GM19328 (cell line): ENCODE measurements around the gene ZNHIT6.

Source experiments
- ATAC-seq: cut with Tn5 transposase; IDR thresholded peaks from one replicate; pipeline ENCODE4 v1.9.1; 2021; ENCODE audit warnings: mild to moderate bottlenecking, moderate library complexity; ENCODE audit not compliant: unreplicated experiment

Gene ZNHIT6

GRCh38 chr1:85599681-85600080 lies 108.6 kb downstream of the ZNHIT6 start:
- no peak for ATAC-seq
